T-helper 1 cell treated with Interleukin-12 subunit alpha and Interleukin-12 subunit beta and Interleukin-4 antibody, amounts not matched to agents 30 μg/mL and 1 μg/mL, for 36 hours (primary cell): ENCODE measurements around the gene RELB.

ENCODE experiments used
- H3K27ac Mint-ChIP-seq: one replicate; pipeline ENCODE4 v1.8.0; 2021; ENCODE audit warnings: mild to moderate bottlenecking, mixed read lengths
- H3K27me3 Mint-ChIP-seq: one replicate; pipeline ENCODE4 v1.8.0; 2021; ENCODE audit warnings: low read depth, mixed read lengths
- H3K36me3 Mint-ChIP-seq: one replicate; pipeline ENCODE4 v1.8.0; 2021; ENCODE audit warnings: low read depth, mixed read lengths
- H3K4me1 Mint-ChIP-seq: one replicate; pipeline ENCODE4 v1.8.0; 2021; ENCODE audit warnings: low read depth, mixed read lengths
- H3K4me3 Mint-ChIP-seq: one replicate; pipeline ENCODE4 v1.8.0; 2021; ENCODE audit warnings: mild to moderate bottlenecking, moderate library complexity, mixed read lengths
- H3K9me3 Mint-ChIP-seq: one replicate; pipeline ENCODE4 v1.8.0; 2021; ENCODE audit warnings: mixed read lengths

The RELB gene

DNA sequence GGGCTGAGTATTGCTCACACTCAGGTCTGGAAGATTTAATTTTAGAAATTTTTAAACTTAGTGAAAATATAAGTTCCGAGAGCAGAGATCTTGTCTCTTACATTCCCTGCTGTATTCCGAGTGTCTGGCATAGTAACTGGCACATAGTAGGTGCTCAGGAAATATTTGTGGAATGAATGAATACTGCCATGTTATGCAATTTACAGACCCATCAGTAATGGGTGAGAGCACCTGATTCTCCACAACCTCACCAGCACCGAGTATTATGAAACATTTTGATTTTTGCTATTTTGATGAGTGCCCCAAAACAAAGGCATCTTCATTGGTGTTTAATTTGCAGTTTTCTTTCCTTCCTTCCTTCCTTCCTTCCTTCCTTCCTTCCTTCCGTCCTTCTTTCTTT, 21.8 kb downstream of the RELB start:
- Mint-ChIP-seq H3K27ac (no peak overlapping the region), H3K36me3 (peaks cover 27% of the 10 kb centered on the region), H3K9me3 (no peaks in the 10 kb centered on the region), H3K4me3 (no peak overlapping the region), H3K4me1 (no peaks in the 10 kb centered on the region), H3K27me3 (no peaks in the 10 kb centered on the region)

DNA sequence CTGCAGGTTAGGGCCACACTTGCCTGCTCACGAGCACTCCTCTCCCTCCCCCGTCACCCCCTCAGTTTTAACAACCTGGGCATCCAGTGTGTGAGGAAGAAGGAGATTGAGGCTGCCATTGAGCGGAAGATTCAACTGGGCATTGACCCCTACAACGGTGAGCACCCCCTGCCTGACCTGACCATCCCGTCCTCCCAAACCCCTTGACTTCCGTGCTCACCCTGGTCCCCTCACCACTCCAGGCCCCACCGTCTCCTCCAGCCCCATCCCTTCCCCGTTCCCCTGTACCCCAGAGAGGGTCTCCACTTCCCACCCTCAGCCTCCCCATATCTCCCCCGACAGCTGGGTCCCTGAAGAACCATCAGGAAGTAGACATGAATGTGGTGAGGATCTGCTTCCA, 24.0 kb downstream of the RELB start:
- Mint-ChIP-seq H3K36me3 (peaks cover 26% of the 10 kb centered on the region), H3K27me3 (no peaks in the 10 kb centered on the region), H3K4me3 (no peak overlapping the region), H3K9me3 (no peaks in the 10 kb centered on the region), H3K4me1 (no peaks in the 10 kb centered on the region), H3K27ac (no peak overlapping the region)

DNA sequence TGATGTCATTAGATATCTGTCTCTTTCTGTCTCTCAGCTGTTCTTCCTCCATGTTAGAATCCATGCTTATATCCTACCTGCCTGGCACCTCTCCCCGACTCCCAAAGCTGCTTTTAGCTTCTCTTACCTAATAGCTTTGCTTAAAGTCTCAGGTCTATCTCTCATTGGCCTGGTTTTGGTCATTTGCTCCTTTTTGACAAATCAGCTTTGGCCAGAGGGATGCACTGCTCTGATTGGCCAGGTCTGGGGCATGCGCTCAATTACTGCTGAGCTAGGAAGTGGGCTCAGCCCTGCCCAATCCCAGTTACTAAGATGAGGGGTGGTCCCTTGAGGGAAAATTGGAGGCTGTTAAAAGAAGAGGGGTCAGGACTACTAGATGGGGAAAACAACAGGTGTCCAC, 26.1 kb downstream of the RELB start:
- no peak overlapping the region for H3K4me3 Mint-ChIP-seq
- no peaks in the 10 kb centered on the region for H3K27me3 Mint-ChIP-seq
- H3K4me1 Mint-ChIP-seq = no peaks in the 10 kb centered on the region
- H3K27ac Mint-ChIP-seq = no peak overlapping the region
- H3K36me3 Mint-ChIP-seq = peaks cover 39% of the 10 kb centered on the region
- H3K9me3 Mint-ChIP-seq = no peaks in the 10 kb centered on the region

DNA sequence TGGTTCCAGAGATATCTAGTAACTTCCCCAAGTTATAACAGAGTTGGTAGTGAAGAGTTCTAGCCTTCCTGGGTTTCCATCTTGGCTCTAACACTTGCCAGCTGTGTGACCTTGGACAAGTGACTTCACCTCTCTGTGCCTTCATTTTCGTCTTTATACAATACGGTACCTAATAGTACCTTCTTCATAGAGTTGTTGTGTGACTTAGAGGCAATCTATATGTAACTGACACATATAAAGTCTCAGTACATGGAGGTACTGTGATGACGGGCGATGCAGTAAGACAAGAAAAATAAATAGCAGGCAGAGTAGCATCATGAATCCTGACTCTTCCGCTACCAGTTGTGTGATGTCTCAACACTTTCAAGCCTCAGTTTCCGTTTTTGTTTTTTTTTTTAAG, 29.6 kb downstream of the RELB start:
- Mint-ChIP-seq H3K9me3 (no peaks in the 10 kb centered on the region), H3K36me3 (peaks cover 50% of the 10 kb centered on the region)

DNA sequence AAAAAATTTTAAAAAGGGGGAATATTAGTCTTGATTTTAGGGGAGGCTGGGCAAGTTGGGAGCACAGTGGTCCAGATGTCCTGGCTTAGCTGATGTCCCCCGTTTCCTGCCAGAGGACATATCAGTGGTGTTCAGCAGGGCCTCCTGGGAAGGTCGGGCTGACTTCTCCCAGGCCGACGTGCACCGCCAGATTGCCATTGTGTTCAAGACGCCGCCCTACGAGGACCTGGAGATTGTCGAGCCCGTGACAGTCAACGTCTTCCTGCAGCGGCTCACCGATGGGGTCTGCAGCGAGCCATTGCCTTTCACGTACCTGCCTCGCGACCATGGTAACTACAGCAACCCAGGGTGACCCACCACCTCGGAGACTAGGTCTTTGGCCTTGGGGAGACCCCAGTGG, 31.2 kb downstream of the RELB start:
- no peak overlapping the region for H3K27ac Mint-ChIP-seq
- H3K36me3 Mint-ChIP-seq = peaks cover 45% of the 10 kb centered on the region
- H3K27me3 Mint-ChIP-seq = no peaks in the 10 kb centered on the region
- no peak overlapping the region for H3K4me3 Mint-ChIP-seq
- no peaks in the 10 kb centered on the region for H3K4me1 Mint-ChIP-seq
- no peaks in the 10 kb centered on the region for H3K9me3 Mint-ChIP-seq

More for the DNA sequence above, 29.6 kb downstream of the RELB start:
- Mint-ChIP-seq H3K4me1 (no peaks in the 10 kb centered on the region), H3K4me3 (no peak overlapping the region), H3K27ac (no peak overlapping the region), H3K27me3 (no peaks in the 10 kb centered on the region)

DNA sequence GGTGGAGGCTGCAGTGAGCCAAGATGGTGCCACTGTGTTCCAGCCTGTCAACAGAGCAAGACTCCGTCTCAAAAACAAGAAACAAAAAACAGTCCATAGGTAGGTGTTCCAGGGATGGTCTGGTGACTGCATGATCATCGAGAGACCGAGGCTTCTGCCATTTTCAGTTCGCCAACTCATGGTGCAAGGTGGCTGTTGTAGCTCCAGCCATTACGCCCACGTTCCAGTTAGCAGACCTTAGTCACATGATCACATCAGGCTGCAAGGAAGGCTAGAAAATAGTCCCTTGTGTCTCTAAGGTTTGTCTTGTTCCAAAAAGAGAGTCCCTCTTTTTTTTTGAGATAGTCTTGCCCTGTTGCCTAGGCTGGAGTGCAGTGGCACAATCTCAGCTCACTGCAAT, 34.5 kb downstream of the RELB start:
- no peaks in the 10 kb centered on the region for H3K9me3 Mint-ChIP-seq
- H3K27me3 Mint-ChIP-seq = no peaks in the 10 kb centered on the region
- H3K4me1 Mint-ChIP-seq = peaks cover 18% of the 10 kb centered on the region
- H3K36me3 Mint-ChIP-seq = peaks cover 44% of the 10 kb centered on the region
- no peak overlapping the region for H3K27ac Mint-ChIP-seq
- no peak overlapping the region for H3K4me3 Mint-ChIP-seq

DNA sequence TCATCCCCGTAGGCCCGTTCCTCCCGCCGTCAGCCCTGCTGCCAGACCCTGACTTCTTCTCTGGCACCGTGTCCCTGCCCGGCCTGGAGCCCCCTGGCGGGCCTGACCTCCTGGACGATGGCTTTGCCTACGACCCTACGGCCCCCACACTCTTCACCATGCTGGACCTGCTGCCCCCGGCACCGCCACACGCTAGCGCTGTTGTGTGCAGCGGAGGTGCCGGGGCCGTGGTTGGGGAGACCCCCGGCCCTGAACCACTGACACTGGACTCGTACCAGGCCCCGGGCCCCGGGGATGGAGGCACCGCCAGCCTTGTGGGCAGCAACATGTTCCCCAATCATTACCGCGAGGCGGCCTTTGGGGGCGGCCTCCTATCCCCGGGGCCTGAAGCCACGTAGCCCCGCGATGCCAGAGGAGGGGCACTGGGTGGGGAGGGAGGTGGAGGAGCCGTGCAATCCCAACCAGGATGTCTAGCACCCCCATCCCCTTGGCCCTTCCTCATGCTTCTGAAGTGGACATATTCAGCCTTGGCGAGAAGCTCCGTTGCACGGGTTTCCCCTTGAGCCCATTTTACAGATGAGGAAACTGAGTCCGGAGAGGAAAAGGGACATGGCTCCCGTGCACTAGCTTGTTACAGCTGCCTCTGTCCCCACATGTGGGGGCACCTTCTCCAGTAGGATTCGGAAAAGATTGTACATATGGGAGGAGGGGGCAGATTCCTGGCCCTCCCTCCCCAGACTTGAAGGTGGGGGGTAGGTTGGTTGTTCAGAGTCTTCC, 36.3 kb downstream of the RELB start:
- Mint-ChIP-seq H3K4me3 (peak overlapping the region; percentile 63), H3K27me3 (no peaks in the 10 kb centered on the region), H3K36me3 (peaks cover 43% of the 10 kb centered on the region), H3K9me3 (no peaks in the 10 kb centered on the region), H3K27ac (no peak overlapping the region), H3K4me1 (peaks cover 28% of the 10 kb centered on the region)

DNA sequence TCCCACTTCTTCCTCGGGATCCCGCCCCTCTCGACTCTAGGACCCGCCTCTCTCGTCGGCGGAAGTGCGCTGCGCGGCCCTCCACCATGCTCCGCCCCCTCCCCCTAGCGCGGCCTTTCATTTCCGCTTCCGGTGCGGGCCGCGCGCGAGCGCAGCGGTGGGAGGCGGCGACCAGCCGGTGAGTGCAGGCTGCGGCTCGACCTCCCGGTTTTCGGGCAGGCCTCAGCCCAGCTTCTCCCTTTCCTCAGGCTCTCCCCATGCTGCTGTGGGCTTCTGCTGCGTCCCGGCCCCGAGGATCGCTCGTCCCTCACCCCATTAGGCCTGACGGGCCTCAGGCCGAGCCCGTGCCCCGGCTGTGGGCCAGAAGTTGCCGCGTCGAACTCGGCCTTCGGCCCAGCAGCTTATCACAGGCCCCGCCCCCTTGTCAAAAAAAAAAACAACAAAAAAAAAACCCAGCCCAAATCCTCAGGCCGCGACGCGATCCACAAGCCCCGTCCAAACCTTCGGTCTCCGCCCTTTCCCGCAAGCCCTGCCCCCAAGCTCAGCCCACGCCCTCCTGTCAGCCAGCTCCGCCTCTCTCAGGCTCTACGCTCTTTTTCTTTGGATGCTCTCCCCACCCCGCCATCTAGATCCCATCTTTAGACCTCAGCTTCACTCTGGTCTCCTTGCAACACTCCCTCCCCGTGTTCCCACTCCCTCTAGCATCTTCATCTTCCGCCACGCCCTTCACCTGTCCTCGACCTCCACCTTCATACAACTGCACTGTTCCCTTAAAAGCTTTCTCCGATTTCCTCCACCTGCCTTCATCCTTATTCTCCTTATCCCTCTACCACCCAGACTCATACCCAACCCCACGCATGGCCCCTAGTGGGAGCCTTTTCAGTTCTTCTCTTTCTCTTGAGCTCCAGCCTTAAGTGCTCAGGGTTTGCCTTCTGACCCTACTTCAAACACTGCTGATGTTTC, 37.9 kb downstream of the RELB start, which contains the start of gene CLASRP:
TSS of gene CLASRP (plus strand) at position 115 of the 963 bp plus-strand sequence. CDS start 1,168 bp downstream, outside the sequence.
- no peaks in the 10 kb centered on the region for H3K27me3 Mint-ChIP-seq
- peak within 1 kb of the TSS; percentile 99 for H3K27ac Mint-ChIP-seq
- H3K4me3 Mint-ChIP-seq = peak within 1 kb of the TSS; percentile 99
- H3K36me3 Mint-ChIP-seq = peaks cover 37% of the 10 kb centered on the region
- H3K9me3 Mint-ChIP-seq = no peaks in the 10 kb centered on the region
- H3K4me1 Mint-ChIP-seq = peaks cover 28% of the 10 kb centered on the region

DNA sequence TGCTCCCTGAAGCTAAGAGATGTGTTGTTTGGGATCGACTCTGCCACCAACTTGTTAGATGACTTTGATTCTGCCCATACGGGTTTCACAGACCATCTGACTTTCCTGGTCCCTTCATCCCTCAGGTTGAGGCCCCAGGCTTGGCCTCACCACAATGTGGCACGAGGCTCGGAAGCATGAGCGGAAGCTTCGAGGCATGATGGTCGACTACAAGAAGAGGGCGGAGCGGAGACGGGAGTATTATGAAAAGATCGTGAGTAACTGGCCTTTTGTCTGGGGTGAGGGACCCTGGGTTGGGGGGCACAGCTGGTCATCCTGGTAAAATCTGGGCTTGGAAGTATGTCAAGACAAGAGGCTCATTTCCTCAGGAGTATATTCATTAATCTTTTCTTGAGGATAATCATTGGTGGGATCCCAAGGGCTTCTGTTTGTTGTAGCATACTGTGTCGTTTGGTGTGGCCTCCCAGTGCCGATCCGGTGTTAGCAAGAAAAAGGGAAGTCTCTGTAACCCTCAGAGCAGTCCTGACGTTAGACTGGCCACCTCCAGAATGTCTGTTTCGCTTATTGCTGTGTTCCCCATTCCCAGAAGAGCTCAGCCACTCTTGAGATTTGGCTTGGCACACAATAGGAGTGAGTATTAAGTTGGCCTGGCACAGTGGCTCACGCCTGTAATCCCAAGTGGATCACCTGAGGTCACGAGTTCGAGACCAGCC, 39.0 kb downstream of the RELB start:
- no peaks in the 10 kb centered on the region for H3K9me3 Mint-ChIP-seq
- H3K4me1 Mint-ChIP-seq = peaks cover 31% of the 10 kb centered on the region
- peak overlapping the region; percentile 99 for H3K4me3 Mint-ChIP-seq
- H3K36me3 Mint-ChIP-seq = peaks cover 32% of the 10 kb centered on the region
- H3K27ac Mint-ChIP-seq = peak overlapping the region; percentile 99
- H3K27me3 Mint-ChIP-seq = no peaks in the 10 kb centered on the region

DNA sequence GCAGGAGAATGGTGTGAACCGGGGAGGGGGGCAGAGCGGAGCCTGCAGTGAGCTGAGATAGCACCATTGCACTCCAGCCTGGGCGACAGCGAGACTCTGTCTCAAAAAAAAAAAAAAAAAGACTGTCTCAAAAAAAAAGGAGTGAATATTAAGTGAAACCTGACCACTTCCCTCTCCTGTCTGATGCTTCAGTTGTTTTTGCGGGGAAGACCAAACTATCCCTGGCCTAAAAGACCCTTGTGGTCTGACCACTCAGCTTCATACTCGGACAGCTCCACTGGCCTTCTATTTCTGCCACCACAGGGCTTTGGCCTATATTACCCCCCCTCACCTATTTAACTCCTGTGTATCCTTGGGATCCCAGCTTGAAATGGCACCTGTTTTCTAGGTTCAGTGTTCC, 39.9 kb downstream of the RELB start:
- H3K4me1 Mint-ChIP-seq = peaks cover 37% of the 10 kb centered on the region
- H3K27me3 Mint-ChIP-seq = no peaks in the 10 kb centered on the region
- H3K9me3 Mint-ChIP-seq = no peaks in the 10 kb centered on the region
- peaks cover 36% of the 10 kb centered on the region for H3K36me3 Mint-ChIP-seq
- peak overlapping the region; percentile 47 for H3K27ac Mint-ChIP-seq
- peak overlapping the region; percentile 36 for H3K4me3 Mint-ChIP-seq

DNA sequence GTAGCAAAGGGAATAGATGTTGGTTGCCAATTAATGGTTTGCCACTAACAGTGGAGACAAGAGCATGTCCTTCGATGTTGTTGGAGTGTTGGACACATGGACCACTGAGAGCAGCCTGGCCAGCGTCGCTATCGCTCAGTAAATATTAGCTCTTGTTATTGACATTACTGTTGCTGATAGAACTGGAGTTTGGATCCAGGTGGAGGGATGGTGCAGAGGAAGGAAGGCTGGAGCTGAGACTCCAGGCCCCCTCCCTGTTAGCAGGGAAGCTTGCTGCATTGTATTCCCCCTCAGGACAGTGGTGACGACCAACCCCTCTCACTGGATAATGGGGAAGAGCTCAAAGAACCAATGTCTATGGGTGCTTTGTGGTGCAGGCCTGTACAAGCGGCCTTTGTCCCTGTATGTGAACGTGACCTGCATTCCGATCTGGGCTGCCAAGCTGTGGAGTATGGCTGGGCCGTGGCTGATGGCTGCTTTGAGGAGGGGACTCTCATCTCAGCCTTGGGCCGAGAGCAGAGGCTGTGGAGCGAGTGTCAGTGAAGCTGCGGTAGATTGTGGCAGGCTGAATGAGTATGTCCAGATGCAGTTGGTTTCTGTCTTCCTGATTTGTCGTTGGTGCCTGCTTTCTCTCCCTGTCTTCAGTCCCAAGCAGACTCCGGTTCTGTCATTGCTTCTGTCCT, 44.5 kb downstream of the RELB start:
- Mint-ChIP-seq H3K27me3 (no peaks in the 10 kb centered on the region), H3K27ac (no peak overlapping the region), H3K36me3 (peaks cover 22% of the 10 kb centered on the region), H3K4me3 (no peak overlapping the region), H3K4me1 (peaks cover 36% of the 10 kb centered on the region), H3K9me3 (no peaks in the 10 kb centered on the region)

DNA sequence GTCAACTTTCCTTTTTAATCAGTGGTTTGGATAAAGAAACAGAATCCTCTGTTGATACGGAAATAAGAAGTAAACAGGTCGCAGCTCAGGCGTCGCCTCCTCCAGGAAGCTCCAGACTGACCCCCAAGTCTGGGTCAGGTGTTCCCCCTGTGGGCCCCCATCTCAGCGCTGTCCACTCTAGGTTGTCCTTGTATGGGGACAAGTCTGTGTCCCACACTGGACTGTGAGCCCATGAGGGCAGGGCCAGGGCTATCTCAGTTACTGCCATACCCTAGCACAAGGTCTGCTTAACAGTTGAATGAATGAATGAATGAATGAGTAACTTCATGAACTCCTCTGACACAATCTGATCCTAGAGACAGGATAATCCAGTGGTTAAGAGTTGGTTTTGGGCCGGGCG, 45.1 kb downstream of the RELB start:
- peaks cover 34% of the 10 kb centered on the region for H3K4me1 Mint-ChIP-seq
- peak overlapping the region; percentile 30 for H3K4me3 Mint-ChIP-seq
- H3K36me3 Mint-ChIP-seq = peaks cover 20% of the 10 kb centered on the region
- H3K27me3 Mint-ChIP-seq = no peaks in the 10 kb centered on the region
- H3K9me3 Mint-ChIP-seq = no peaks in the 10 kb centered on the region
- no peak overlapping the region for H3K27ac Mint-ChIP-seq

DNA sequence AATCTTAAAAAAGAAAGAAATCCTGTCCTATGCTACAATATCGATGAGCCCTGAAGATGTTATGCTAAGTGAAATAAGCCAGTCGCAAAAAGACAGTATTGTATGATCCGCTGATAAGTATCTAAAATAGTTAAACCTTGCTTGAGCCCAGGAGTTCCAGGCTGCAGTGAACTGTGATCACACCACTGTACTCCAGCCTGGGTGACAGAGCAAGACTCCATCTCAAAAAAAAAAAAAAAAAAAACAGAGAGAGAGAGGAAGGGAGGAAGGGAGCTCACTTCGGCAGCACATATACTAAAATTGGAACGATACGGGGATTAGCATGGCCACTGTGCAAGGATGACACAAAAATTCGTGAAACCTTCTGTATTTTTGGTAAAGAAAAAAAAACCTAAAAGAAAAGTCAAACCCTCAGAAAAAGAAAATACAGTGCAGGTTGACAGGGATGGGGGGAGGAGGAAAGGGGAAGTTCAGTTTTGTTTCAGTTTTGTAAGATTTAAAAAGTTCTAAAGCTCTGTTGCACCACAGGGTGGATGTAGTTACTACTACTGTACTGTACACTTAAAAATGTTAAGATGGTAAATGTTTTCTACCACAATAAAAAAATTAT, 46.0 kb downstream of the RELB start:
- Mint-ChIP-seq H3K27me3 (no peaks in the 10 kb centered on the region), H3K27ac (peak overlapping the region; percentile 75), H3K9me3 (no peaks in the 10 kb centered on the region), H3K4me3 (peak overlapping the region; percentile 47), H3K36me3 (peaks cover 16% of the 10 kb centered on the region), H3K4me1 (peaks cover 28% of the 10 kb centered on the region)
